ENCODE results near the gene E2F8.

E2F8 gene

DNA sequence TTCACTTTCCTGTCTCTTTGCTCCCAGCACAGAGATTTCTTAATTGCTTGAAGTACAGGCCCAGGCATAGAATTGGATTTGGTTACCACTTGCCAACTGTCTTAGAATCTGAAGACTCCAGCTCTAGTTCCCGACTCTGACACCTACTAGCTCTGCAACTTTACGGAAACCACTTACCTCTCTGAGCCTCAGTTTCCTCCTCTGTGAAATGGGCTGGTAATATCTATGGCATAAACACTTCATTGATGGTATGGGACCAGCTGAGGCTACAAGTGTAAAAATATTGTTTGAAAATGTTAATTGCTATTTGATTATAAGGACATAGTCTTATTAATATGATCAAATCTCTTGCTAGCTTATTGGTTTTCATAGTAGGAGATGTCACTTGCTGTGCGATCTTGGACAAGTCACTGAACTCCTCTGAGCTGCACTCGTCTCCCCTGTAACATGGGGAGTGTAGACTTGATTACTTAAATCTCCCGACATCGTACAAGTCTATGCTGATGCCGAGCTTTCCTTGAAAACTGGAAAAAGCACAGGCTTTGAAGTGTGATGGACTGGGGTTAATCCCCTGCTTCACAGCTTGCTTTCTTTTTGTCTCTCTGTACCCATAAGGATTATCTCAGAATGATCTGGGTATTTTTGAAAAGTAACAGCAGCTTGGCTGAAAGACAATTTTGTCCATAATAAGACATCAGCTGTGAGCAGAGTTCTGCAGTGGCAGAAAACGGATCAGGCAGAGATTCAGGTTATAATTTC, 11.8 kb upstream of the E2F8 start:
- no peak for DNase-seq (ENCODE audit: low spot score)

DNA sequence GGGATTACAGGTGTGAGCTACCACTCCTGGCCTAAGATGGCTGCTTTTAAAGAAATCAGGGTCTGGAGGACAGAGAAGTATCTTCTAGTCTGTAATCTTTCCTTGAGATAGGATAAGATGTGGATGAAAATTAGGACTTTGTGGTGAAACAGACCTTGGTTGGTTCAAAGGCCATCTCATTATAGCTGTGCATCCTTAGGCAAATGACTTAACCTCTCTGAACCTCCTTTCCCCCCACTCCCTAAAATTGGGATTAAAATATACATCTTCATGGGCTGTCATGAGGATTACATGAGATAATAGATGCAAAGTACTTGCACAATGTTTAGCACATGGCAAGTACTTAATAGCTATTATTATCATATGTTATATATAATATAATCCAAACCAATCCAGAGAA, 10.8 kb upstream of the E2F8 start:
- no peak for DNase-seq (ENCODE audit: low spot score)

DNA sequence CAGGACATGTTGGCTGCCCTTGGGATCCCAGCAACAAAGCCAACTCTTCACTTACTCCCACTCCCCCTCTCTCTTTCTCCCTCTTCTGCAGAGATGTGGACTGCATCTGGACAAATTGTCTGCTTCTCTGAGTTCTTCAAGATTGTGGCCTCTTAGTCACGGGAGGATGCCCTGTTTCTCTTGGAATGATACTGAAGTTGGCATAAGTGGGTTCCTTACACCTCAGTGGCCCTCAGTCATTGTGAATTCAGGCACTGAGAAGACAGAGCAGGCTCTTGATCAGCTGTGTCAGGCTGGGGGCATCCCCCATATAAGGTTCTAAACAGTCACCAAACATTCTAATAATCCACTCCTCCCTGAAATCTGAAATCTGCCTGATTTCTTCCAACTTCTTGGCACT, 6.1 kb upstream of the E2F8 start:
- no peak for DNase-seq (ENCODE audit: low spot score)

DNA sequence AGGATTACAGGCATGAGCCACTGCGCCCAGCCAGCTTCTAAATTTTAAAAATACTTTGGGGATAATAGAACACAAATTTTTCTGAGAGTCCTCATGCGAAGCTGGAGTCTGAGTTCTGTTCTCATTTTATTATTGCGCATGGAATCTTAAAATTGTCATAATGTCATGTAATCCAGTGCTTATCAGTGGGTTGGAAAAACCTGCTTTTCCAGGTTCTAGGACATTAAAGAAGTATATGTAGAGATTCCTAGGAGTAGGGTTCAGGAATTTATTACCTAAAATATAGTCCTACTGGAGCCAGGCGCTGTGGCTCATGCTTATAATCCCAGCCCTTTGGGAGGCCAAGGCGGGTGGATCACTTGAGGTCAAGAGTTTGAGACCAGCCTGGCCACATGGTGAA, 4.6 kb upstream of the E2F8 start:
- DNase-seq (ENCODE audit: low spot score): no peak

DNA sequence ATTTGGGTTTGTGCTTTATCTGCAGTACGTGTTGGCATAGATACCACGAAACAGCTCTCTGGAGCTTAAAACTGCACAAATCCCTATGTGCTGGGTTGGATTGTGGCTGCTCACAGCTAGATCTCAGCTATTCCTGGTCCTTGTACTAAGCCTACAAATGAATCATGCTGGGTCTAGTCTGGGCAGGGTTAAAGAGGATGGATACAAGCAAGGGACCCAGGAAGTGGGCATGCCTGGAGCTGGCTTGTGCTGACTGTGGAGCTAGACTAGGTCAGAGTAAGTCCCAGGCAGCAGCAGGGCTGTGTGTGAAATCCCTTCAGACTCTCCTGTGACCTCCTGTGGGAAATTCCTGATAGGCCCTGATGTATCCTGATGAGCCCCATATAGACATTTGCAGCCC, 3.9 kb upstream of the E2F8 start:
- no peak for DNase-seq (ENCODE audit: low spot score)

DNA sequence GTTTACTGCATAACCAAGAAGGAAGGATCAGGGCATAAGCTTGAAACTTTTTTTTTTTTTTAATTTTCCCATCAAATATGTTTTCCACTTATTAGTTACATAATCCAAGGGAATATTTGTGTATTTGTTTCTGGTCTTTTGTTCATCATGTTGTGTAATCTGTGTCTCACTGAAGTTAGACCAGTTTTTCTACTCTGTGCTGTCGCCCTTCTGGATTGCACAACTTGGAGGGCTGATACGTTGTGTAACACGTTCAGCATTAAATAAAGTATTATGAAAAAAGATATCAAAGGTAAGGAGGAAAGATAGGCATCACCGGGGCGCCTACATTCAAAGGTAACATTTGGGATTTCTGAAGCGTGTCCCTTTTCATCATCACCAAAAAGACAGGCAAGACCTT, 3.3 kb upstream of the E2F8 start:
- DNase-seq (ENCODE audit: low spot score): no peak

DNA sequence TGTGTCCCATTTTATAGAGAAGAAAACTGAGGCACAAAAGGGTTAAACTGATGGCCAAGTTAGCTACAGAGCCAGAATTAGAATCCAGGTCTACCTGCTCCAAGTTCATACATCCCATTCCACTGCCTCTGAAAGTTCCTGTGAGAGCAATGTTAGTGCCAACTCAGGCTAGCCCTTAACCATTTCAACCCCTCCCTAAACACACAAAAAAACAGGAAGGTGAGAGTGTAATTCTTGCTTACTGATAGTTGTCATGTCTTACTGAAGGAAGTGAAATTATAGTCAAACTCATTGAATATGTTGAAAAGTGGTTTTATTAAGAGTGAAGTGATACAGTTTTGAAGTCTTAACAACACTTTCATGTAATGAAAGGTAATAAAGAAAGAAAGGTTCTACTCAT, 2.9 kb upstream of the E2F8 start:
- no peak for DNase-seq (ENCODE audit: low spot score)

DNA sequence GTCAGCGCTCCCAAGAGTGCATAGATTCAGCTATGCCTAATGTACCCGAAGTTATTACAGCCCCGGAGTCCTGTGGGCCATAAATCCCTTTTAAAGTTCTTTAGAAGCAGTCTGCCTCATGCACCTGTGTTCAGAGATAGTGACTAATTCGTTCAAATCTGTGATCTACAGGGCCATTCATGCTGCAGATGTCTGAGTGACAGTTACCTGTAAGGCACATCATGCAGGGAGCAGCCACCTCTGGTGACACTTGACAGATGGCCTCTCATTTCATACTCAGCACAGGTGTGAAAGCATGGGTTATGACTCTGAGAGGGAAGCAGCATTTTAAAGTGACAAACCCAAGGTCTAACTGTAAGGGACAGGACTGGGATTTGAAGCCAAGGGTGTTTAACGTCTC, 2.4 kb upstream of the E2F8 start:
- DNase-seq (ENCODE audit: low spot score): no peak

DNA sequence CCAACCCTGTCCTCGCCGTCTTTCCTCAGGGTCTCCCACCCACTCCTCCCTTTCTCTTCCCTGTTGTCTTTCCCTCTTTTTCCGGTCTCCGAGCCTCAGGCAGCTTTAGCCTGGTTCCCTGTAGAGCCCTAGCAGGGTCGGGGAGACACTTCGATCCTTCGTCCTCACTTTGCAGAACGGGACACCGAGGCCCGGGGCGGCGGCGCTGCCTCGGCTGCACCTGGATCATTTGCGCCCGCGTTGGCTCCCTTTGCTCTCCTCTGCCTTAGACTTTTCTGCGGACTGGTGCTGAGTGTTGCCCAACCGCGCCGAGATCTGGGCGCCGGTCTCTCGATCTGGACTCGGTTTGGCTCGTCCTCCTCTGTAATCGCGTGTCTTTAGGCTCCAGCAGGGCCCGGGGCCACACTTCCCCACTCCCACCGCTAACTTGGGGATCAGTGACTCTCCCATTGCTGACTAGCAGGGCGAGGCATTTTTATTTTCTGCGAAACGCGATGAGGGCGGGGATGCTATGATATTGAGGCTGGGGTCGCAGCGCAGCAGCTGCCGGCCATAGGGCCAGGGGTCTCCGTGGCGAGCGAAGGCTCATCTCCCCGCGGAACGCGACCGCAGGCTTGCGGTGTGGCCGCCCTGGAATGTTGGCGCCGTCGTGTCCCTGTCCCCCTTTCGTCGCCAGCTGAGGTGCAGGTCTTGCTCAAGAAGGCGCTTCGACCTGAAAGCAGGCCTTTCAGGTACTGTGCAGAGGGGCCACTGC, 1.6 kb upstream of the E2F8 start:
- DNase-seq (ENCODE audit: low spot score): no peak

DNA sequence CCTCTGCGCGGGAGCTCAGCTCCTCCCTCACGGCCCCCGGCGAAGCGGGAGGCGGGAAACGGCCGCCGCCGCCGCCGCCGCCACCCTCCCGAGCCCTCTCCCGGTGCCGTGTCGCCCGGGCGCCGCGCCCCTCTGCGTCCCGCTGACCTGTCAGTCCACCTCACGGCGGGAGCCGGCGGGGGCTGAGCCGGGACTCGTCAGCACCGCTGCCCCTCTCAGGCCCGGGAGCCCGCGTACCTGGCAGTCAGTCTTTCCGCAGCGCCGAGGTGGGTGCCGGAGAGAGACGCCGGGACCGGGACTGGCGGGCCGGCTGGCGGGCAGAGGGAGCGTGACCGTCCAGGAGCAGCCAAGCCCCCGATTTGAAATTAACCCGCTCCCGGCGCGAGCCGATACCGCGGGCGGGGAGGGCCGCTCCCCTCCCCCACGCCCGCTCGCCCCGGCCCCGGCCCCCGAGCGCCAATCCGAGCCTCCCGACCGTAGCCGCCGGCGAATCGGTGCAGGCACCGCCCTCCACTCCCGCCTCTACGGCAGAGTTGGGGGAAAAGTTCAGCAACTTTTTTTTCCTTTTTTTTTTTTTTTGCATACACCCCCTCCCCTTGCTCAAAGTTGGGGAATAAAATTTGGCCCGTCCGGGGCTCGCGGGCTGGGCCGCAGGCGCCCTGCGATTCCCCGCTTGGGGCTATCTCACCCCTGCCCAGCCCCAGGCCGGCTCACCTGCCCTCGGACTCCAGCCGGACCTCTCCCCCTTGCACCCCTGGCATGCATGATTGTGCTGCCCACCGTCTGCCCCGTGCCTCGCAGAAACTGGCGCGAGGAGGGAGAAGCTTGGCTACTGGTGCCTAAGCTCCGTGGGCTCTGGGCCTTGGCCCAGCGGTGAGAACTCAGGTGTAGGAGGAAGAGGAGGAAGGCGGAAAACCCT, 774 bp upstream of the E2F8 start:
- DNase-seq (ENCODE audit: low spot score): no peak

DNA sequence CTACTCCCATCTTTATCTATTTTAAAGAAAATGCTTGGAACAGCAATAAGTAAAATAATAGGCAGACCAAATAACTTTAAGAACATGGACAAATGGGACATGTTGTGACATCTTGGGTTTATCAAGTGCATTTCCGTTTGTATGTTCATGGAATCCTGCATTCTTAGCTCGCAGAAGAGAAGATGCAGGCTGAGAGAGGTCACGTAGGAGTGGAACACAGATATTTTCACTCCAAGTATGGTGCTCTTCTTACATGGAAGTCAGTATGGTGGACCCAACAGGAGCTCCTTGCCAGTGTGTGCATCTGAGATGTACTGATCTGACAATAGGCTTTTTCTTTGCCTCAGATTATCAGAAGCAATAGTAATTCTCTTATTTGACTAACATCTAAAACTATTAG, 1.7 kb downstream of the E2F8 start:
- no peak for DNase-seq (ENCODE audit: low spot score)

DNA sequence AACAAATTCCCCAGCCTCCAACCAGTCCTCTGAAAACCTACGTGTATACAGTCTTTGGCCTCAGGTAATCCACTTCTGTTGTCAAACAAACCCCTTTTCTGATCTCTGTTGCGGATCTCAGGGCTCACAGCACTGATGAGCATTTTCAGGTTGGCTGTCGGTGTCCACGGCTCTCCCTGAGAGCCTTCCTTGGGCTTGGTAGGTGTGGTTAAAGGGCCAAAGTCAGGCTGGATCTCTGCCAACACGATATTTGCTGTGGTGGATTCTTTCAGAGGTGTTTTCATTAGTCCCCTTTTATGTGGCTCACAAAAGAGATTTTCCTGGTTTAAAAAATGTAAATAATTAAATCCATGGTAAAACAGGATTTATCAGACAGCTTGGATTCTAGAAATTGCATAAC, 2.9 kb downstream of the E2F8 start:
- DNase-seq (ENCODE audit: low spot score): no peak

DNA sequence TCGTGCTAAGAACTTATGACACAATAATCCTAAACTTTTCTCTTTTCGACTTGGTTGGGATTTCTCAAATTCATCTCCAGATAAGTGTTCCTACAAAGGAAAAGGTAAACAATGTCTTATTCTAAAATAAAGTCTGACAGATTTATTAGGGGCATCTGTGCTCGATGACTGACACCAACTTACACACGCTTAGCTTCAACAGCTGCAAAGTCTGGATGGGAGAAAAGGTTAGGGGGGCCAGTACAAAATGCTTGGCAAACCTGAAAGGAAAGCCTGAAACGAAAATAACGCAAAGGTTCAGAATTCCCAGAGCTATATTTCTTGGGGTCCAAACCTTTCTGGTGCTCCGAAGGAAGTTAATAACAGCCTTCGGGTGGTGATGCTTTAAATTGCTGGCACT, 3.4 kb downstream of the E2F8 start:
- DNase-seq (ENCODE audit: low spot score): no peak

DNA sequence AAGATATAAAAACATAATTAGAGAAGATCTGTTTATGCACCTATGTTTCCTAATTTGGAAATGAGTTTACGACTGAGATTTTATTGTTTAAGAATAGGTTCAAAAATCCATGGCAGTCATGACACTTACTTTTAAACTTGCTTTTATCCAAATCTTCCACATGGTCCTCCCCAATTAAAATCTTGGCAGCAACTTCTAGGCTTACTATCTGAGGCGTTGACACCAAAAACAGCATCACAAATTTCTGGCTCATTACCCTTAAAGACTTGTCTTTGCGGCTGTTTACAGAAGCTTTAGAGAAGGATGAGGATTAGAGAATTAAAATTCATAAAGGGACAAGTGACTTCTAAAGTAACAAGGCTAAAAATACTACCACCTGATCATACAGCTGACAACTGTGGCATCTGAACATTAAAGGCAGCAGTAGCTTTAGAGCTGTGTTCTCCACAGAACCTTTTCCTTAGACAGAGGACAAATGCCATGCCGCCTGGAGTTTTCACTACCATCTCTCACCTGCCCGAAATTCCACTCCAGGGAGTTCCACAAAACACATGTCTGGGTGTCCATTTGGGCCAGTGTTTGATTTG, 6.4 kb downstream of the E2F8 start:
- no peak for DNase-seq (ENCODE audit: low spot score)

DNA sequence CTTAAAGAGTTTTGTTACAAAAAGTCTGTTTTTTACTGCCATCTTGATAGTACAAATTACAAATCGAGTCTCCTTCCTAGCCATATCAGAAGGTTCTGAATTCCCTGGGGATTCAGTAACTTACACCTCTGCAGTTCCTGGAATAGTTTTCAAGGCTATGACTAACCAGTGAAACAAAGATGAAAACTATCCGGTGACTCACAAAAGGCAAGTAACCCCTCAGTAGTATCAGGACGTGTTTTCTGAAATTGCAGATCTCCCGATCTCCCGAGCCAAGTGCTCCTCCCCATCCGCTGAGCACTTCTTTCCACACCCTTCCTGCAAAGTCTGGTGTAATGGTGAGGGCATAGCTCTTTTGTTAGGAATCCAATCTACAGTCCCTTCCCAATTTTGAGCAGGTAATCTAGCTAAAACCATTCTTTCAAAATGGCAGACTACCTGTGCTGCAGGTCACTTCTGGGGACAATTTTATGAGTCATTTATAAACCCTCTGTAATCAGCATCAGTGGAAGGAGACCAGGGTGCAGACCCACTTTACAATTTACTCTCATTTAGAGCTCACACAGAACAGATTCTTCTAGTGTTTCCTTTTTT, 7.7 kb downstream of the E2F8 start:
- DNase-seq (ENCODE audit: low spot score): no peak

DNA sequence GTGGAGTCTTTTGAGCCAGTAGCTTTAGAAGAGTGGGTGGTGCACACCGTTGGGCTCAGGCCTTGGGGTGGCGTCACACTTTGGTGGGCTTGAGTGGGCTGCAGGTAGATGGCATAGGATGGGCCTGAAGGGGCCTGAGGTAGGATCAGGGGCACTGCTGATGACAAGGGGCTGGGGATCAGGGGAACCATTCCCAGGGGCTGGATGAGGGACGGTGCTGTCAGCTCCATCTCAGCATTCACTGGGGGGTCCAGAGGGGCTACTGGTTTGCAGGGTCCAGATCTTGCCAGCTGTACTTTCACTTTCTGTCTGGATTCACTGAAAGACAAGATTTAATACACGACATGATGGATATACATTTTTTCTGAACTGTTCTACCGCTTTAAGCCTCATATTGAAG, 11.1 kb downstream of the E2F8 start:
- DNase-seq (ENCODE audit: low spot score): no peak

DNA sequence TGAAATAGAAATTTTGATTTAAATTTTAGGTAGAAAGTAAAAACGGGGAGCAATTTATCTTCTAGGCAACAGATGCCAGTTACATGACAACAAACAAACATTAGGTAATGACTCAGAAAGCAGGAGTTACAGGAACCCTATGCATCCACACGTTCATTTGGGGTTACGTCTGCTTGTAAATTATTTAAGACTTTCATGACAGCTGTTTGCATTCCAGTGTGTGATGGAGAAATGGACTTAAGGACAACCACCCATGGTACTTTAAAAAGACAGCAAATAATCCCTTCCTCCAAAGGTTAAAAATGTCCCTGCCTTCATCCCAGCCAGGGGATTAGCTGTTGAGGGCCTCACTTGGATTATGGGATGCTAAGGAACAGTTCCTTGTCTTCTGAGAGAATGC, 11.8 kb downstream of the E2F8 start:
- no peak for DNase-seq (ENCODE audit: low spot score)

DNA sequence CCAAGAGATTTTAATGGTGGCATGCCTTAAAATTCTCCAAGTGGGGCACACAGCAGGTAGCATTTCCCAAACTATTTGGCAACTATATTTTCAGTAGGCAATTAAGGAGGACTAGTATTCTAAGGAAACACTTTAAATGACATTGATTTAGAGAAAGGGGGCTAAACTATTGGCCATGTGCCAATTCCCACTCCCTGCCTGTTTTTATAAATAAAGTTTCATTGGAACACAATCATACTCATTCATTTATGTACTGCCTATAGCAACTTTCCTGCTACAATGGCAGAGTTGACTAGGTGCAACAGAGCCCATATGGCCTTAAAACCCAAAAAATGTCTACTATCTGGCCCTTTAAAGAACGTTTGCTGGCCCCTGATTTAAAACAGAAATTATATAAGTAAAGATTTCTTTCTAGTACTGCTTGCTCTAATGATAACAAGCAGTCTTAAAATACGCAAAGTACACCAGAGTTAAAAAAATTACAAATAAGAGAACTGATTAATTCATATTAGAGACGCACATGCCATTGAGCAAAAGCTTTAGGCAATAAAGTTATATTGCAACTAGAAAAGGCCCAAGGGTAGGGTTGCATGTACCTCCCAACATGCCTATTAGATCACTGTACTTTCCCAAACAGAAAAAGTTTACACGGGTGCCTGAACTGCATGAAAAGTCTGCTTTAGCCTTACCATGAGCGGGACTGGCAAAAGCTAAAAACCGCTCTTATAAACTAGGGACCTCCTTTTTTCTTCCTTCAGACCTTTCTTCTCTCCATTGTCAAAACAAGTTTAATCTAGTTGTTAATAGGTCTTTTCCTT, 14.2 kb downstream of the E2F8 start:
- no peak for DNase-seq (ENCODE audit: low spot score)

DNA sequence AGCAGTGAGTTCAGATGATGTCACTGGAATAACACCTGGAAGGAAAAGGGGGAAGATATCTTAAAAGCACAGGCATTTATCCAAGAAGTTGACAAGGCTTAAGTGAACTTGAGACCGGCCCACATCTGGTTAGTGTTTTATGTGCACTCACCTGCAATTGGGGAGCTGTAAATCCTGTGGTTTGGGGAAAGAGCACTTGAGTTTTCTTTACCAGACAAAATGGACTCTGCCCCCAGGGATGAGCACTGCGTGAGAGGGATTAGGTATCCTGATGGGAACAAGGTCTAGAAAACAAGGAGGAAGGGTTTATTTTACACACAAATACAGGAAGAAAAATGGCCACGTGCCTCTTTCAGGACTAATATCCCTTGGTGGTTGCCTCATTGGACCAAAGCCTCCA, 15.2 kb downstream of the E2F8 start:
- no peak for DNase-seq (ENCODE audit: low spot score)

DNA sequence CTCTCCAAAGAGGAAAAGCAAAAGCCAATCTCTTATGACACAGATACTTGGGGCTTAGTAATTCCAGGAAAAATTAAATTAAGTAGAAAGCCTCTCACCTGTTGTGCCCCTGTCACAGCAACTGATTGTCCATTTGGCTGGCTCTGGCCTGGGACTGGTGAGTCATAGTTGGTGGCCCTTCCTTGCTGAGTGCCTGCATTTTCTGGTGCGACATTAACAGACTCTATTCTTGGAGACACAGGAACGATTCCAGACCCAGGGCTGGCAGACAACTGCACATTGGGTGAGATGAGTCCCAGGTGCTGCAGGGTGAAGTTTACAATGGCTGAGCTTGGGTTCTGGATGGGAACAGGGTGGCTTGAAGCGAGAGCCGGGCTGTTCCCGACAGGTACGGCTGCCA, 15.6 kb downstream of the E2F8 start:
- DNase-seq (ENCODE audit: low spot score): no peak
